Measurements from ENCODE around the gene SRRM5. TPM values are rescaled to one million over a fixed set of nuclear protein-coding genes. Genes with fewer than 3 reads are reported as not detected.
"Not testable (repeated sequence)": the region's sequence is repeated elsewhere in the genome, so short reads cannot be mapped to it uniquely, and the experiment has no call there.

SRRM5 gene, protein sequence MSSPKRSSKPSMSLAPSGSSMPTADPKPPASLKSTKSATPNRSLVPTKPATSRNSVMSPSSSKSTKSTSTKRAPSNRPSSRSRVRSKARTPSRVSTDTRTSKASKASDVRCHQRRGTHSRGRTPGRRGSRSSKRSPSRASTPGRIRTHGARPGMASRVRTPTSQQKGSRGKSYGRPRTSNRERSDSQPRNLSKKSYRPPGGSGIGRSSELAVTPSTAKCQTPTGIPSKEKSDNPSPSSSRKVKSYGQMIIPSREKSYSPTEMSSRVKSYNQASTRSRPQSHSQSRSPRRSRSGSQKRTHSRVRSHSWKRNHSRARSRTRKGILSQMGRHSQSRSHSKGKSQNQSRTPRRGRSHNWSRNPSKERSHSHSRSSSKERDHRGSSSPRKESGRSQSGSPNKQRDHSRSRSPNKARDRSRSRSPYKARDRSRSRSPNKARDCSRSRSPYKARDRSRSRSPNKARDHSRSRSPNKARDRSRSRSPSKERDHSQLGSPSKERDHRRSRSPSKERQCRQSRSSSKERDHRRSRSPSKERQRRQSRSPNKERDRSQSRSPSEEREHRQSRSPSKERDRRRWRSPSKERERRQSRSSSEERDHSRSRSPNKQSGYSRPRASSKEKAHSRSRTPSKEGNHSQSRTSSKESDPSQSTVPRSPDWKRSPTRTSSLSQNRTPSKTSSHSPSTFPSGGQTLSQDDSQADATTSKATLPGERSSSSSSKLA
- polyA plus RNA-seq (ENCODE audit: insufficient read length in 4 of 4): 1 to 10 TPM in 1 of 4 donors, under 1 TPM in 3; 0.61 to 1.2 (median 0.72) TPM

GRCh38 chr19:43611788-43612187 lies at the start of gene SRRM5:
TSS of gene SRRM5 (plus strand) at chr19:43612088. CDS start at chr19:43612122, 34 bp downstream.
- DNase-seq (ENCODE audit: low read depth in 4 of 4, low spot score in 3 of 4): no peak

GRCh38 chr19:43562226-43562697 lies 49.6 kb upstream of the SRRM5 start:
- no peak for DNase-seq (ENCODE audit: low read depth in 4 of 4, low spot score in 3 of 4)

DNA sequence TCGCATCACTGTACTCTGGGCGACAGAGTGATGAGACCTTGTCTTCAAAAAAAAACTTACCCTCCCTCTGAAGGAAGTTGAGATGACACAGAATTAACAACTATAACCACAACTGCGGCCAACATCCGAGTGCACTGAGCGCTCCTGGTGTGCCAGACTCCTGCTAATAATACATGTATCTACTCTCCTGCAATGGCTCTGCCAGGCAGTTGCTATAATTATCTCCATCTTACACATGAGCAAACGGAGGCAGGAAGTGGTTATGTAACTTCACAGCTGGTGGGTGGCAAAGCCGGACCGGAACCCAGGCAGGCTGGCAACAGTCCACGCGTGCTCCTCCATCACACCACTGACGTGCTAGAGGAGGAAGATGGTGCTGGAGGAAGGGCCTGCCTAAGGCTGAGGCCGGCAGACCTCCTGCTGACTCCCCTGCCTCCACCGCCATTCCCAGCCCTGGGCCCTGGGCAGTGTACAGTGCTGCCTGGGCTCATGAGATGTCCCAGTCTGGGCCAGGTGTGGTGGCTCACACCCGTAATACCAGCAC lies 49.1 kb upstream of the SRRM5 start:
- DNase-seq (ENCODE audit: low read depth in 4 of 4, low spot score in 3 of 4): no peak

GRCh38 chr19:43563816-43564457 lies 48.0 kb upstream of the SRRM5 start:
- no peak for DNase-seq (ENCODE audit: low read depth in 4 of 4, low spot score in 3 of 4)

- no peak for DNase-seq (ENCODE audit: low read depth in 4 of 4, low spot score in 3 of 4)
Measured at GRCh38 chr19:43564800-43565199, 47.1 kb upstream of the SRRM5 start.

- DNase-seq (ENCODE audit: low read depth in 4 of 4, low spot score in 3 of 4): no peak
Measured at GRCh38 chr19:43569657-43570056, 42.2 kb upstream of the SRRM5 start.

DNA sequence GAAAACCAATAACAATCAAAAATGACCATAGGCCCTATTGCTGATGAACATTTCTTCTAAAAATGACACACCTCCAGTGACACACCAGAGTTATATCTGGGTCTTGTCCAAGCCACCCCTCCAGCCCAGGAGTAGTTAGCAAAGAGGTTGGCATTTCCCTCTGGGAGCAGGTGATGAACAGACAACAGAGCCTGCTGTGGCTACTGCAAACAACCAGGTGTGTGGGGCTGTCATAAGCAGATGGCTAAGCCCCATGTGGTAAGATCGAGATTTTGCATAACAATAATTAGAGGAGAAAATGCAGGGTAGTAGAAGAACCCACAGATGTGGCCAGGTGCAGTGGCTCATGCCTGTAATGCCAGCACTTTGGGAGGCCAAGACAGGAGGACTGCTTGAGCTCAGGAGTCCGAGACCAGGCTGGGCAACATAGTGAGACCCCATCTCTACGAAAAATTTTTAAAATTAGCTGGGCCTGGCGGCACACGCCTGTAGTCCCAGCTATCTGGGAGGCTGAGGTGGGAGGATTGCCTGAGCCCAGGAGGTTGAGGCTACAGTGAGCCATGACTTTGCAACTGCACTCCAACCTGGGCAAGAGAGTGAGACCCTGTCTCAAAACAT lies 41.6 kb upstream of the SRRM5 start:
- no peak for DNase-seq (ENCODE audit: low read depth in 4 of 4, low spot score in 3 of 4)

GRCh38 chr19:43572171-43572588 lies 39.7 kb upstream of the SRRM5 start:
- no peak for DNase-seq (ENCODE audit: low read depth in 4 of 4, low spot score in 3 of 4)

DNA sequence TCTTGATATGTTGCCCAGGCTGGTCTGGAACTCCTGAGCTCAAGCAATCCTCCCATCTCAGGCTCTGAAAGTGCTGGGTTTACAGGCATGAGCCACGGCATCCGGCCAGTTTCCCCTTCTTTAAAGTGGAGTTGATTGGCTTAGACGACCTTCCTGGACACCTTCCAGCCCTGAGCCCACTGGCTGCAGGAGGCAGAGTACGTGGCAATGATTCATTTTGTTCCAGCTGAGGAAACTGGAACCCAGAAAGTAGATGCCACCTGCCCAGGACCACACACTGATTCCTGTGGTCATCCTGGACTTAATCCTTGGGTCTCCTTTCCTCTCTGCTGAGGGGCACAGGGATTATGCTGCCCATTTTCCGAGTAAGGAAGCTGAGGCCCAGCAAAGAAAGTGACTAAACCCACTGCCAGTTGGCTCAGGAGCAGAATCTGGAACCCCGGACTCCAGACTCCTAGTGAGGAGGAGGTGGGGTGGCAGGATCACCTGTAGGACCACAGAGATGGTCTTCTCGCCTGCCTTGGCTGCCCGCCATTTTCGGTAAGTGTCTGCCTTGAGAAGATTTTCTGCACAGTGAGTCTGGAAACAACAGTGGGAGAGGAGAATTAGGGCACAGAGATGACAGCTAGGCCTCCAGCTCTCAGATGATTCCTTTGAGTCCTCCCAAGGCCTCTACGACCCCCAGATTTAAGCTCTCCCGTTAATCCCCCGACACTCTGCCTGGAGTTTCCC lies 37.3 kb upstream of the SRRM5 start:
- no peak for DNase-seq (ENCODE audit: low read depth in 4 of 4, low spot score in 3 of 4)

DNA sequence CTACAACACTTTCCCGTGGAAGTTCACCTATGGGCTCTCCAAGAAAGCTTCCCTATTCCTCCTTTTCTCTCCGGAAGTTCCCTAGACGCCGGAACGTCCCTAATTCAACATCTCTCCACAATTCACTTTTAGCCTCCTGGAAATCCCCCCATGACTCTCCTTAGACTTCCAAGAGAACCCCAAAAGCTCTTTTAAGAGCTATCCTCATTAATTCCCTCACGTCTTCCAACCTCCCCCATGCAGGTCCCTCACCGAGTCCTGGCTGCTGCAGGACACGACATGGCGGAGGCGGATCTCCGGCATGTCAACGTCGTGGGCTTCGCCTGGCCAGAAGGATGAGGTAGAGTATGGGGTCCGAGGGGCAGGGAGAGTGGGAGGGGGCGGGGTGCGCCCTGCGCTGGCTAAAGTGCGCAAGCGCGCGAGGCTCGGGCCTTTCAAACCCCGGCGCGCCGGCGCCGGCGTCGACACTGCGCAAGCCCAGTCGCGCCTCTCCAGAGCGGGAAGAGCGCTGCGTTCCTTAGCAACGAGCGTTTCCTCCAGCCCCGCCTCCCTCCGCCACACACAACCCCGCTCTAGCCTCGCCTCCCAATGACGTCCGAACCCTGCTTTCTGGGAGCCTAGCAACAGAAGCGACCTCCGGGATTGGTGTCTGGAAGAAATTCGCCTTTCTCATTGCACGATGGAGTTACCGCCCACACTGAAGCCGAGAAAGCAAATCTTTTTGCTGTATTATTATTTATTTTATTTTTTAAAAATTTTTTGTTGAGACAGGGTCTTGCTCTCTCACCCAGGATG lies 36.5 kb upstream of the SRRM5 start, which contains the start of the genes PINLYP and XRCC1:
TSS of gene PINLYP (plus strand) at position 646 of the 795 bp plus-strand sequence. CDS start 1,391 bp downstream, outside the sequence.
TSS of gene XRCC1 (minus strand) at position 372 of the 795 bp plus-strand sequence. CDS start at position 303, 69 bp downstream.
- peak; percentile 96 to 99 (median 98) for DNase-seq (ENCODE audit: low read depth in 4 of 4, low spot score in 3 of 4)

- DNase-seq (ENCODE audit: low read depth in 4 of 4, low spot score in 3 of 4): no peak
Measured at GRCh38 chr19:43575955-43576878, 35.7 kb upstream of the SRRM5 start.

DNA sequence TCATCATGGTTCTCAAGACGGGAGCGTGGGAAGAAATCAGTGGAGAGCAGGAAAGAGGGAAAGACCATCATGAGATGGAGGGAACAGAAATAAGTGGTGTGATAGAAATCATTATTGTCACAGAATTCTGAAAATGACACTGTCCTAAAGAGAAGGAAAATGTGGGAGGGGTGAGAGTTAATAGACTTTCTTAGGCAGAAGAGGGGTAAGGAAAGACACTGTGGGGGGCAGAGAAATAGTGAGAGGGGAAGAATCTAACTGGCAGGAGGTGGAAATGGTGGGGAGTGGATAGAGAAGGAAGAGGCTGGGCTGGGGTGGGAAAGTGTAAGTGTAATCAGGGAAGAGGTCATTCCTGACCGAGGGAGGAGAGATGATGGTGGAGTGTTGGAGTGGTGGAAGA lies 33.1 kb upstream of the SRRM5 start:
- DNase-seq (ENCODE audit: low read depth in 4 of 4, low spot score in 3 of 4): no peak

DNA sequence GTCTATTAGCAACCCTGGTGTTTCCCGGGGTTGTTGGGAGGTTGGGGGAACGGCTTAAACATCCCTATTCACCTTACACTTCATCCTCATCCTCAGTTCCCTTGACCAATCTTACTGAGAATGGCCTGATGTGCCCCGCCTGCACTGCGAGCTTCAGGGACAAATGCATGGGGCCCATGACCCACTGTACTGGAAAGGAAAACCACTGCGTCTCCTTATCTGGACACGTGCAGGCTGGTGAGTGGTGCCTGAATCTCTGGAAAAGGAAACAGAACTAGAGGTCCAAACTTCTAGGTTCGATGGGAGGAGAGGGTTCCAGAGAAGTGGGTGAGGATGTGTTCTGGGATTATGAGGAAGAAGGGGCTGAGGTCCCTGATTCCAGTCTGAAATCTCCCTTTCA lies 30.4 kb upstream of the SRRM5 start:
- DNase-seq (ENCODE audit: low read depth in 4 of 4, low spot score in 3 of 4): no peak

- DNase-seq (ENCODE audit: low read depth in 4 of 4, low spot score in 3 of 4): no peak
Measured at GRCh38 chr19:43582495-43582894, 29.4 kb upstream of the SRRM5 start.

GRCh38 chr19:43584484-43584883 lies 27.4 kb upstream of the SRRM5 start:
- no peak for DNase-seq (ENCODE audit: low read depth in 4 of 4, low spot score in 3 of 4)

GRCh38 chr19:43586346-43586745 lies 25.5 kb upstream of the SRRM5 start:
- no peak for DNase-seq (ENCODE audit: low read depth in 4 of 4, low spot score in 3 of 4)

DNA sequence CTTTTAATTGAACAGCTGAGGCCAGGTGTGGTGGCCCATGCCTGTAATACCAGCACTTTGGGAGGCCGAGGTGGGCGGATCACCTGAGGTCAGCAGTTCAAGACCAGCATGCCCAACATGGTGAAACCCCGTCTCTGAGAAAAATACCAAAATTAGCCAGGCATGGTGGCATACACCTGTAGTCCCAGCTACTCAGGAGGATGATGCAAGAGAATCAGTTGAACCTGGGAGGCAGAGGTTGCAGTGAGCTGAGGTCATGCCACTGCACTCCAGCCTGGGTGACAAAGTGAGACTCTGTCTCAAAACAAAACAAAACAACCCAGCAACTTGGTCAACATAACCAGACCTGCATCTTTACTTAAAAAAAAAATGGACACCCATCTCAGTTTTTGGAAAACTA lies 24.9 kb upstream of the SRRM5 start:
- DNase-seq (ENCODE audit: low read depth in 4 of 4, low spot score in 3 of 4): not testable (repeated sequence)

- no peak for DNase-seq (ENCODE audit: low read depth in 4 of 4, low spot score in 3 of 4)
Measured at GRCh38 chr19:43589277-43589676, 22.6 kb upstream of the SRRM5 start.

Measured in right renal pelvis (tissue), 4 donors.